Vagina (tissue), 2 donors: ENCODE data around the gene PFKM.

Source experiments
- POLR2A ChIP-seq, 2 donors: fragments of 450-650 bp; IDR thresholded peaks; one replicate each; pipeline ENCODE4 v1.6.1; 2017; ENCODE audit warnings: antibody characterized with exemption in 2 of 2, mild to moderate bottlenecking in 2 of 2, moderate library complexity in 2 of 2
- POLR2AphosphoS5 ChIP-seq, 2 donors: sonication (generic); formaldehyde crosslinking; IDR thresholded peaks; one replicate each; pipeline ENCODE4 v1.9.0; 2017; ENCODE audit warnings: antibody characterized with exemption in 2 of 2, mild to moderate bottlenecking in 2 of 2, low read depth in 1 of 2; ENCODE audit not compliant: insufficient read depth in 1 of 2
- TF ChIP-seq, protein P1 (sequence below), 3 experiments: fragments of 450-650 bp in 2 of 3; fragments of 200-600 bp in 1 of 3; sonication (generic) in 1 of 3; IDR thresholded peaks; one replicate each; pipeline ENCODE4 v1.5.1; 2017 to 2019; ENCODE audit warnings: antibody characterized with exemption in 3 of 3, mild to moderate bottlenecking in 2 of 3, moderate library complexity in 2 of 3

DNA sequence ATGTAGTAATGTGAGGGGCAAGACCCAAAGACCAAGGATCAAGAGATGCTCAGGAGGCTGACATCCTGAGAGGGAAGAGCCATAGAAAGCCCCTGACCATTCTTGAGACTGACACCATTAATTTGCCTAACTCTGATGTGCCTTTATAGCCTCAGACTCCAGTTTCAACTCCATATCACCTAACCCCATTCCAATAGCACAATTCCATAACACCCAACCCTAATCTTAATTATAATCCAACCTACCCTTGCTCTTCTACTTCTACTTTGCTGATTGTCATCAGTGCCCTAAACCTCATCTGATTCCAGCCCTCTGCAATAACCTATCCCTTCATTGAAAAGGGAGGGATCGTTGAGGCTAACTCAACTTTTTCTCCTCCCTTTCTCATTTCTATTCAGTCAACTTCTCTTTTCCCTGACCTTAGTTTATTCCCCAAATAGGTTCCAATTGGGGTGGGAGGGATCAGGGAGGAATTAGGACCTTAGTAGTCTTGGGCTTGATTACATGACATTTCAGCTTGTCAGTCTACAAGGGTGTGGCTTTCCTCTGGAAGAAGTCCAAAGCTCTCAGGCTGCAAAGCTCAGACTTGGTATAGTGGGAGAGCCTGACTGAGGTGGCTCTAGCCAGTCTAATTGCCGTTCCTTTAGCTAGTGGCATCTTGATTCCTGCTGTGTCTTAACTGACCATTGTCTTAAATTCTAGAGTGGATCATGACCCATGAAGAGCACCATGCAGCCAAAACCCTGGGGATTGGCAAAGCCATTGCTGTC lies 3.1 kb downstream of the PFKM start:
- TF ChIP-seq, protein P1, sequence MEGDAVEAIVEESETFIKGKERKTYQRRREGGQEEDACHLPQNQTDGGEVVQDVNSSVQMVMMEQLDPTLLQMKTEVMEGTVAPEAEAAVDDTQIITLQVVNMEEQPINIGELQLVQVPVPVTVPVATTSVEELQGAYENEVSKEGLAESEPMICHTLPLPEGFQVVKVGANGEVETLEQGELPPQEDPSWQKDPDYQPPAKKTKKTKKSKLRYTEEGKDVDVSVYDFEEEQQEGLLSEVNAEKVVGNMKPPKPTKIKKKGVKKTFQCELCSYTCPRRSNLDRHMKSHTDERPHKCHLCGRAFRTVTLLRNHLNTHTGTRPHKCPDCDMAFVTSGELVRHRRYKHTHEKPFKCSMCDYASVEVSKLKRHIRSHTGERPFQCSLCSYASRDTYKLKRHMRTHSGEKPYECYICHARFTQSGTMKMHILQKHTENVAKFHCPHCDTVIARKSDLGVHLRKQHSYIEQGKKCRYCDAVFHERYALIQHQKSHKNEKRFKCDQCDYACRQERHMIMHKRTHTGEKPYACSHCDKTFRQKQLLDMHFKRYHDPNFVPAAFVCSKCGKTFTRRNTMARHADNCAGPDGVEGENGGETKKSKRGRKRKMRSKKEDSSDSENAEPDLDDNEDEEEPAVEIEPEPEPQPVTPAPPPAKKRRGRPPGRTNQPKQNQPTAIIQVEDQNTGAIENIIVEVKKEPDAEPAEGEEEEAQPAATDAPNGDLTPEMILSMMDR (IDR thresholded peaks at IDR 0.05), result no peak
- no peak for TF ChIP-seq POLR2A (IDR thresholded peaks at IDR 0.05)
- TF ChIP-seq POLR2AphosphoS5 (IDR thresholded peaks at IDR 0.05; ENCODE audit: insufficient read depth in 1 of 2, low read depth in 1 of 2), result no peak
